Measurements from ENCODE around the gene FIP1L1.

The FIP1L1 gene

GRCh38 chr4:53436251-53436650, 58.8 kb downstream of the FIP1L1 start:
- TF ChIP-seq, protein P1, sequence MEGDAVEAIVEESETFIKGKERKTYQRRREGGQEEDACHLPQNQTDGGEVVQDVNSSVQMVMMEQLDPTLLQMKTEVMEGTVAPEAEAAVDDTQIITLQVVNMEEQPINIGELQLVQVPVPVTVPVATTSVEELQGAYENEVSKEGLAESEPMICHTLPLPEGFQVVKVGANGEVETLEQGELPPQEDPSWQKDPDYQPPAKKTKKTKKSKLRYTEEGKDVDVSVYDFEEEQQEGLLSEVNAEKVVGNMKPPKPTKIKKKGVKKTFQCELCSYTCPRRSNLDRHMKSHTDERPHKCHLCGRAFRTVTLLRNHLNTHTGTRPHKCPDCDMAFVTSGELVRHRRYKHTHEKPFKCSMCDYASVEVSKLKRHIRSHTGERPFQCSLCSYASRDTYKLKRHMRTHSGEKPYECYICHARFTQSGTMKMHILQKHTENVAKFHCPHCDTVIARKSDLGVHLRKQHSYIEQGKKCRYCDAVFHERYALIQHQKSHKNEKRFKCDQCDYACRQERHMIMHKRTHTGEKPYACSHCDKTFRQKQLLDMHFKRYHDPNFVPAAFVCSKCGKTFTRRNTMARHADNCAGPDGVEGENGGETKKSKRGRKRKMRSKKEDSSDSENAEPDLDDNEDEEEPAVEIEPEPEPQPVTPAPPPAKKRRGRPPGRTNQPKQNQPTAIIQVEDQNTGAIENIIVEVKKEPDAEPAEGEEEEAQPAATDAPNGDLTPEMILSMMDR (IDR thresholded peaks at IDR 0.05; ENCODE audit: extremely low read depth, missing control alignments): no peak
- no peak for DNase-seq (ENCODE audit: low spot score)

DNA sequence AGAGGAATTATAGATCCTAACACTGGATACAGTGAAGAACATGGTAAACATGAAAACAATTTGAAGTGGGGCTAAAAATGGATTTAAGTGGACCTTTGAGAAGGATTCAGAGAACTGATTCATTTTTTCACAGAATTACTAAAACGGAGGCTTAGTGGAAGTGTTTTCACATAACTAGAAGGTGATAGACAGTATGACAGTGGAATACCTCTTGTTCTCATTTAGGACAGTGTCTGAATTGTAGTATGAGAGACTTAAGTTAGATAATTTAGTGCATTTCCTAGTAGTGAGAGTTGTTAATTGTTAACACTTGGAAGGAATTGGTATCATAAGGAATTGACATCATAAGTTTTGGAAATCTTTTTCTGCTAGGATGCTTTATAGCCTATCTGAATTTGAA, 64.1 kb downstream of the FIP1L1 start:
- DNase-seq (ENCODE audit: low spot score): no peak
- TF ChIP-seq, protein P1 (IDR thresholded peaks at IDR 0.05; ENCODE audit: extremely low read depth, missing control alignments): no peak

DNA sequence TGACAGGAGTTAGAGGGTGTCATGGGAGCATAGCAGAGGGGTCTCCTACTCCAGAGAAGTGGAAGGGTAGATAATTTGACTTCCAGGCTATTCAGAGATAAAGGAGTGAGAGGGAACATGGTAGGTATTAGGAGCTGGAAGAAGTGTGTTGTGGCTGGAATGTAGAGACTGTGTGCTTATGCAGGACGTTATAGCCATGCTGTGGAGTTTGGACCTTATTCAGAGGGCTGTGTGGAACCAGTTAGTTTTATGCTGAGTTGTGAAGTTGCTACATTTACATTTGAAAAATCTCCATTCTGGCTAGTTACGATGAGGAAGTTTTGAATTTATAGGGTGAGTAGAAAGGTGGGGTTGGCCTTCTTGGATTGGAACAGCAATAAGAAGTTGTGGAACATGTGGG, 67.5 kb downstream of the FIP1L1 start:
- DNase-seq (ENCODE audit: low spot score): no peak
- TF ChIP-seq, protein P1 (IDR thresholded peaks at IDR 0.05; ENCODE audit: extremely low read depth, missing control alignments): no peak

DNA sequence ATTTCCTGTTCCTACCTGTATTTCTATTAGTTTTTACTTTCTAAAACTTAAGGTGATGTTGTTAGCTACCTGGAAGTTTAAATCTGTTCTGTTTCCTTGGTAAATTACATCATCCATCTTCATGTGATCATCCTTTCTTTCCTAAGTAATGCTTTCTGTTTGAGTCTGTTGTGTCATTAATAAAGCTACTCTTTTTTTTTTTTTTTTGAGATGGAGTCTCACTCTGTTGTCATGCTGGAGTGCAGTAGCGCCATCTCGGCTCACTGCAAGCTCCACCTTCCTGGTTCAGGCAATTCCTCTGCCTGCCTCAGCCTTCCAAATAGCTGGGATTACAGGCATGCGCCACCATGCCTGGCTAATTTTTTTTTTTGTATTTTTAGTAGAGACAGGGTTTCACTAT, 73.3 kb downstream of the FIP1L1 start:
- TF ChIP-seq, protein P1 (IDR thresholded peaks at IDR 0.05; ENCODE audit: extremely low read depth, missing control alignments): no peak
- DNase-seq (ENCODE audit: low spot score): no peak

DNA sequence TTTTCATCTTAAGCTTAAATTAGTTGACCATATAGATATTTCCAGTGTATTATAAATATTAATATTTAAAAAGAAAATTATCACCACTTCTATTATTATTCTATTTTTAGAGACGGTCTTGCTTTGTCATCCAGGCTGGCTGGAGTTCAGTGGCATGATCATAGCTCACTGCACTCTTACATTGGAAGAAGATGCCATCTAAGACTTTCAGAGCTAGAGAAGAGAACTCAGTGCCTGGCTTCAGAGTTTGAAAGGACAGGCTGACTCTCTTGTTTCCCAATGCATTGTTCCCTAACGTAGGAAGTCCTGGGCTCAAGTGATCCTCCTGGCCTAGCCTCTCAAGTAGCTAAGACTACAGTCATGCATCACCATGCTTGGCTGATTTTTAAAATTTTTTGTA, 75.9 kb downstream of the FIP1L1 start:
- TF ChIP-seq, protein P1 (IDR thresholded peaks at IDR 0.05; ENCODE audit: extremely low read depth, missing control alignments): no peak
- no peak for DNase-seq (ENCODE audit: low spot score)

DNA sequence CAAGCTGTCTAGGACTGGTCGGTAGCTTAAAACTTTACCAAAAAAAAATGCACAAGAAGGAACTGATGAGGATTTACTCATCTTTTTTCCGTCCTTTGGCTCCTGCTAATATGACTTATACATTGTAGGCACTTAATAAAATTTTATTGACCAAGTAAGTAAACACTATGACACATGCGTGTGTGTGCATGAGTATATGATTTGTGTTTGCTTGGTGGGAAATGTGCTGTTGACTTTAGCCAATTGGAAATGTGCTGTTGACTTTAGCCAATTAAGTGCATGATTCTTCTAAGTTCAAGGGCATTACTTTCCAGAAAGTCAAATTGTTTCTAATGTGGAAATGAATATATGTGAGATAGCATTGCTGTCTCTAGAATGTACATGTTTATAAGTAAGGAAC, 78.3 kb downstream of the FIP1L1 start:
- DNase-seq (ENCODE audit: low spot score): no peak
- TF ChIP-seq, protein P1 (IDR thresholded peaks at IDR 0.05; ENCODE audit: extremely low read depth, missing control alignments): no peak

- no peak for DNase-seq (ENCODE audit: low spot score)
- TF ChIP-seq, protein P1 (IDR thresholded peaks at IDR 0.05; ENCODE audit: extremely low read depth, missing control alignments): no peak
Measured at GRCh38 chr4:53456178-53456577, 78.7 kb downstream of the FIP1L1 start.

Measured in GM20000 (cell line).